H1 (cell line): ENCODE measurements around the gene SOCS6. TPM values are rescaled to one million over a fixed set of nuclear protein-coding genes. Genes with fewer than 3 reads are reported as not detected.

ENCODE experiments used
- ASH2L ChIP-seq: fragments of 200-600, 300-600 bp; sonication (generic); IDR thresholded peaks from one replicate; pipeline ENCODE4 v1.7.1; 2017; ENCODE audit warnings: low read length
- BACH1 ChIP-seq: IDR thresholded peaks from 2 replicates; pipeline ENCODE4 v1.6.1; 2012; ENCODE audit warnings: low read length, improper control_type of control experiment
- BCL11A ChIP-seq, 2 experiments: IDR thresholded peaks; one replicate each; pipeline ENCODE4 v1.6.1; 2011; ENCODE audit warnings: low read depth in 2 of 2, low read length in 2 of 2, mild to moderate bottlenecking in 2 of 2
- CHD1 ChIP-seq: IDR thresholded peaks from 2 replicates; pipeline ENCODE4 v1.6.1; 2012; ENCODE audit warnings: low read depth, low read length, improper control_type of control experiment
- SIN3A ChIP-seq, 2 experiments: IDR thresholded peaks in 1 of 2; conservative IDR thresholded peaks in 1 of 2; 2 replicates each; pipeline ENCODE4 v1.6.1; 2011 to 2012; ENCODE audit warnings: low read length in 2 of 2, improper control_type of control experiment in 1 of 2, low read depth in 1 of 2, mild to moderate bottlenecking in 1 of 2
- polyA plus RNA-seq, 7 experiments: library from polyadenylated mRNA; depleted of rRNA in 3 of 7; stranded (reverse) in 5 of 7; unstranded in 2 of 7; fragments of >200 nt in 5 of 7; fragments of 200-250 nt in 2 of 7; gene quantifications; 1 replicate in 5 of 7; 2 replicates in 1 of 7; 4 replicates in 1 of 7; pipeline versions ENCODE4 v1.2.1 to v1.2.3, GENCODE V29; 2011 to 2013; ENCODE audit warnings: missing spikeins in 2 of 7, mixed read lengths in 2 of 7
- total RNA-seq: library from RNA; stranded (reverse); fragmentation: NEBNext Ultra II Directional; extraction: Animal tissue kit (Norgen Biotek cat#: 25700); gene quantifications from 2 replicates; pipeline ENCODE4 v1.2.1, GENCODE V29; 2021
- TF ChIP-seq, protein P1 (sequence below): IDR thresholded peaks from 2 replicates; pipeline ENCODE4 v1.6.1; 2012; ENCODE audit warnings: inconsistent platforms

Gene SOCS6
- total and polyA plus RNA-seq, 2 of the 8 experiments (the other 6 are each of a cell fraction or from before 2014, with no cell fraction given): 9.1 to 22.9 TPM

DNA sequence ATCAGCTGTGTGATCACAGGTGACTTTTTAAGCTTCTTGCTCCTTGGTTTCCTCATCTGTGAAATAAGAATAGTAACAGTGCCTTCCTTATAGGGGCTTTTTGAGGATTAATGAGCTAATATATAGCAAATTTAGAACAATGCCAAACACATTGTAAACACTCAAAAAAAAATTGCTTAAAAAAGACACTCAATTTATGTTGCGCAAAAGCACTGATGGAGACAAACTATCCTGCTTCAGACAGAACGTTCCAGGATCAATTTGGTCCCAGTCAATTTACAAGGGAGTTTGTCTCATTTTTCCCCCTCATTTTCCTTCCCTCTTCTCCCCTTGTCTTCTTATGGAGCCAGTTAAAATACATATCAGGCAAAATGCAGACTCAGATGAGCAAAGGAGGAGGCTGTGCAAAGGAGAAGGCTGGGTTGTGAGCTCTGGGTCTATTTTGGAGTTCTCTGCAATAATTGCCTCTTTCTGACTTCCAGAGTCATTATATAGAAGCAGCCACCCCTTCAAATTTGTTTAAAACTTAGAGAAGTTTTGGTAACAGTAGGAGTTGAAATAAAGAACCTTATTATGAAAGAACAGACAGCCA, 83.7 kb downstream of the SOCS6 start (continued):
- TF ChIP-seq BACH1 (no peak), ASH2L (no peak), SIN3A (conservative IDR thresholded peaks at IDR 0.05 in 1 of 2, IDR thresholded peaks at IDR 0.05 in 1 of 2; ENCODE audit: low read depth in 1 of 2, low read length in 2 of 2) (no peak), CHD1 (no peak), BCL11A (IDR thresholded peaks at IDR 0.05; ENCODE audit: low read depth in 2 of 2, low read length in 2 of 2) (no peak)
- TF ChIP-seq, protein P1, sequence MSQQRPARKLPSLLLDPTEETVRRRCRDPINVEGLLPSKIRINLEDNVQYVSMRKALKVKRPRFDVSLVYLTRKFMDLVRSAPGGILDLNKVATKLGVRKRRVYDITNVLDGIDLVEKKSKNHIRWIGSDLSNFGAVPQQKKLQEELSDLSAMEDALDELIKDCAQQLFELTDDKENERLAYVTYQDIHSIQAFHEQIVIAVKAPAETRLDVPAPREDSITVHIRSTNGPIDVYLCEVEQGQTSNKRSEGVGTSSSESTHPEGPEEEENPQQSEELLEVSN: no peak
